HG03432 (cell line): ENCODE data around the gene CACNA1C.
"Not testable (repeated sequence)": the region's sequence is repeated elsewhere in the genome, so short reads cannot be mapped to it uniquely, and the experiment has no call there.

Experiments used
- ATAC-seq: cut with Tn5 transposase; IDR thresholded peaks from one replicate; pipeline ENCODE4 v1.9.1; 2021; ENCODE audit warnings: mild to moderate bottlenecking, moderate library complexity; ENCODE audit not compliant: unreplicated experiment

The CACNA1C gene

DNA sequence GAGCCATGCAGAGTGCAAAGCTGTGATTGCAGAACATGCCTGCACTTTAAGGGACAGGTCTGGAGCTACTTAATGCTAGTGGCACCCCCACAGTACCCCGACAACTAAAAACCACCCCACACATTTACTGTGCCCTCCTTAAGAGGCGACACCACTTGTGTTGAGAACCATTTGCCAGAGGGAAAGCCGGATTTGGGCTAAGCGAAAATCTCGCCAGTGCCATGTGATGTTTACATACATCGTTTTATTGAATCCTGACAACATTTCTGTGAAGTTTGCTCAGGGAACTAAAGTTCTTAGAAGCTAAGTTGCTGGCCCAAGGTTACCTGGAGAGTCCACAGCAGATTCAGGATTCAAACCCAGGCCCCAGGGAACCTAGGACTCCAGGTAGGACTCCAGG is 623.0 kb downstream of the CACNA1C start:
- ATAC-seq = no peak

DNA sequence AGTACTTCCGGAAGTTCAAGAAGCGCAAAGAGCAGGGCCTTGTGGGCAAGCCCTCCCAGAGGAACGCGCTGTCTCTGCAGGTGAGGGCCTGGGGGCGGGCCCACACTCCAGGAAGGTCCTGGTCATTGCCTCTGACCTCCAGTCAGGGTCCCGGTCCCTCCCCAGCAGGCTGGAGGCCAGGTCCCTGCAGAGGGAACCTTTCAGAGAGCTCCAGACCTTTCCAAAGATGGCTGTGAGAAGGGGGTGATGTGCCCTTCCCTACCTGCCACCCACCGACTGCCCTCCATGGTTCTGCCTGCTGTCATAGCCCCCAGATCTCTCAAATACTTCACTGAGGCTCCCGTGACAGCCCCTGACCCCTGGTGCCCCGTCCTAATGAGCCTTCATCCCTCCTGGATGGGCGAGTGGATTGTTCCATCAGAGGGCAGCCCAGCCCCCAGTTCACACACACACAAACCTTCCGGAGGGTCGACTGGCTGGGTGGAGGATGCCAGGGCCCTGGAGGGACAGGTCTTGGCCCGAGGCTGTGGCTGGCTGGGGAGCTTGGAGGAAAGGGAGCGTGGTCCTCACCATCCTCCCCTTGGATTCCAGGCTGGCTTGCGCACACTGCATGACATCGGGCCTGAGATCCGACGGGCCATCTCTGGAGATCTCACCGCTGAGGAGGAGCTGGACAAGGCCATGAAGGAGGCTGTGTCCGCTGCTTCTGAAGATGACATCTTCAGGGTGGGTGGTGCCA is 624.5 kb downstream of the CACNA1C start:
- ATAC-seq = no peak

DNA sequence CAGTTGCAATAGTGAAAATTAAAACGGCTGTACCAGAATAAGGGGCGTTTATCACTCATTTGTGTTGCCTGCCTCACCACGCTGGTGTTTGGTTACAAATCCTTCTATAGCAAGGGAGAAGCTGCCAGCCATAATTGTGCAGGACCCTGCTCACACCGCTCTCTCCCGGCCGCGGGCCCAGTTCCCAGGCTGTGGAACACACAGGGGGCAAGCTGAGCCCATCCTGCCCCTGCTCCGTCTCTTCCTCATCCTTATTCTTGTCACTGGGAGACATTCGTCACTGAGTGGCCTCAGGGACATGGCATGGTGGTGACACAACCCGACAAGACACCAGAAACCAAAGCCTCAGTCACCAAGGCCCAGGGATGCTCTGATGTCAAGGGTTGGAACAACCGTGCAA is 625.6 kb downstream of the CACNA1C start:
- no peak for ATAC-seq

- ATAC-seq = no peak
Observed at GRCh38 chr12:2679068-2679815, 626.5 kb downstream of the CACNA1C start.

DNA sequence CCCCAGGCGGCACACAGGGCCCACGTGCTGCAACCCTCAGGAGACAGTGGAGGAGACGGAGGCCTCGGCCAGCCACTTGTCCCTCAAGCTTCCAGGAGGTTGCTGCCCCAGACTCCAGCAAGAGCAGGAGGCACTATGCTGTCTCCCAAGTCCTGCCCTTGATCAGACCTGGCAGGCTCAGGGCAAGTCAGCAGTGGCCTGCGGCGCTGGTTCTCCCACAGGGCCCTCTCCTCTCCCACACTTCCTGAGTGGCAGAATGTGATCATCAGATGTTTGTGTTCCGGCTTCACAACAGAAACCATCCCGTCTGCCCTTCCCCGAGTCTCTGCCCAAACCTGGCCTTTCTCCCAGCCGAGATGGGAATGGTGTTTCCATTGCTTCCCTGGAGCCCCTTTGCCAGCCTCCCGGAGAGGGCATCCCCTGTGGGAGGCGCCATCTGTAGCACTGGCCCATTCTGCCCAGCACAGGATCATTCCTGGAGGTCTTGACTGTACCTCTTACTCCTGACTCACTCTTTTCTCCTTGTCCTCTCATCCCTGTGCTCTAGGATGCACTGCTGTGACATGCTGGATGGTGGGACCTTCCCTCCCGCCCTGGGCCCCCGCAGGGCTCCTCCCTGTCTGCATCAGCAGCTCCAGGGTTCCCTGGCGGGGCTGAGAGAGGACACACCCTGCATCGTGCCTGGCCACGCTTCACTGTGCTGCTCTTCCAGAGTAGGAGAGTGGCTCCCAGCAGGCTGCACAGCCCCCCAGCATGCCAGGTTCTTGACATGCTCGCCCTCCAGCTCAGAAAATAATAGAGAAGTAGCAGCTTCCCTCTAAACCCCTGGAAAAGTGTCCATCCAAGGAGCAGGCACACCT is 627.3 kb downstream of the CACNA1C start:
- no peak for ATAC-seq

DNA sequence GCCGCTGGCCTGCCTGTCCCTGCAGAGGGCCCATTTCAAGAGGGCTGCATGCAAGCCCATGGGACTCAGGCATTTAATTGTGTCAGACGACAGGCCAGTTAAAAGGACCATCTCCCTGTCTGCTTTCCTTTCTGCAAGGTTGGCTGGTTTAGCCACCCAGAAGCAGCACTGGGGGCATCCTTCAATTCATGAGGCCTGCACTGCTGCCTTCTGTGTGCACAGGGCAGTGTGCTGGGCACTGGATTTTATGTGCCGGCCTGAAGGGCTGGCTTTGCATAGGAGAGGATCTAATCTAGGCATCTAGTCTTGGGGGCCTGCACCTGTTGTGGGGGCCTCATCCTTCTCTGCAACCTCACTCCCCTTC is 627.9 kb downstream of the CACNA1C start:
- no peak for ATAC-seq

DNA sequence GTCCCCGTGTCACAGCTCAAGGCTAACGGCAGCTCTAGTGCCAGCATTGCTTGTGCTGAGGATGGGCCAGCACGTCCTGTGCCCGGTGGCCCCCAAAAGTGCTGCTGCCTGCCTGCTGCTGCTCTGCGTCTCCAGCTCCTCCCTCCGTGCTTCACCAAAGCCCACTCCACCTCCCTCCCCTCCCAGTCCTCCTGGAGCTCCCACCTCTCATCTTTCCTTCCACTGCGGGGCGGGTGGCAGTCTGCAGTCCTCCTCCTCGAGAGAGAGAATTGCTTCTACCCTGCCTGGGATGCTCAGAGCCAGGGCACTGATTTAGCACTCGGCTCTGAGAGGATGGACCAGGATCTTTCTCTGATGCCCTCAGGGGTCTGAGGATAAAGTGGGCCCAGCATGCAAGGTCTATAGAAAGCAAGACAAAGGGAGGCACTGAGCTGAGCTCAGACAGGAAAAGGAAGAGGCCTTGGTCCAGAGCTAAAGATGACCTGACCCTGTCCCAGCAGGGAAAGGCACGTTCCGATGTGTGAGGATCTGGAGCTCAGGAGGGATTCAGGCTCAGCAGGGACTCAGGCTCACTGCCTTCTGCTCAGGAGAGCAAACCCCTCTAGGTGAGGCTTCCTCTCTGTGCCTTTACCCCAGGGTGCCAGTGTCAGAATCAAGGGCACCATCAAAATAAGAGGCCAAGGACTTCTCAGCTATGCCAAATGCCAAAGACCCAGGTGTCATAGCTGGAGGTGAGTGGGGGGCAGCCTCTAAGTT is 628.8 kb downstream of the CACNA1C start:
- no peak for ATAC-seq

DNA sequence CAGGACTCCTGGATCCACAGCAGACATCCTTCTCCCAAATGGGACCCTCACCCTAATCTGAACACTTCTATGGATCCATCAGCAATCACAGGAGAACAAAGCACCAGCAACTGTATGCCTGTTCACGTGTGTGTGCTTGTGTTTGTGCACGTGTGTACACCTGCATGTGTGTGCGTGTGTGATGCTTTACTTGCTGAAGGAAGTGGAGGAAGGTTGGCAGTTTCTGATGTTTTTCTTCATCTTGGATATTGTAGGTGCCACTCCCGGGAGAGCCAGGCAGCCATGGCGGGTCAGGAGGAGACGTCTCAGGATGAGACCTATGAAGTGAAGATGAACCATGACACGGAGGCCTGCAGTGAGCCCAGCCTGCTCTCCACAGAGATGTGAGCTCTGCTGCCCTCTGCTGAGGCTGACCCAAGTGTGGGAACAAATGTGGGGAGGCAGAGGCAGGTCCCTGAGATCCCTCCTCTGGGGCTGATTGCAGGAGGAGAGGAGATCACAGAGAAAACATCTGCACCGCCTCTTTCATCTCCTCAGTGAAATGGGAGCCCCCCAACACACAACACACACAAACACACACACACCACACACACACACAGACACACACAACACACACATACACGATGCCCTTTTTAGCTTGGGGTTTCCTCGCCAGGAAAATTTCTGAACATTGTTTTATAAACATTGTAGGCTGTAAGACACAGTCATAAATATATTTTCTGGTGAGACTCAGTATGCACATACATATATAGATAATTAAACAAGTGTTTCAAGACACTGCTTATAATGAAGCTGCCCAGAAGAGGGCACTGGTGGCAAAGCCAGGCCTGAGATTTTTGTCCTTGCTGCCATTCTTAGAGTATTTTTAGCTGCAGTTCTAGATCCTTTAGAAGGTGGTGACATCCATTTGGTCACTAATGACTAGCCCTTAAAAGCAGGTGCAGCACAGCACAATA is 629.8 kb downstream of the CACNA1C start:
- ATAC-seq = no peak

DNA sequence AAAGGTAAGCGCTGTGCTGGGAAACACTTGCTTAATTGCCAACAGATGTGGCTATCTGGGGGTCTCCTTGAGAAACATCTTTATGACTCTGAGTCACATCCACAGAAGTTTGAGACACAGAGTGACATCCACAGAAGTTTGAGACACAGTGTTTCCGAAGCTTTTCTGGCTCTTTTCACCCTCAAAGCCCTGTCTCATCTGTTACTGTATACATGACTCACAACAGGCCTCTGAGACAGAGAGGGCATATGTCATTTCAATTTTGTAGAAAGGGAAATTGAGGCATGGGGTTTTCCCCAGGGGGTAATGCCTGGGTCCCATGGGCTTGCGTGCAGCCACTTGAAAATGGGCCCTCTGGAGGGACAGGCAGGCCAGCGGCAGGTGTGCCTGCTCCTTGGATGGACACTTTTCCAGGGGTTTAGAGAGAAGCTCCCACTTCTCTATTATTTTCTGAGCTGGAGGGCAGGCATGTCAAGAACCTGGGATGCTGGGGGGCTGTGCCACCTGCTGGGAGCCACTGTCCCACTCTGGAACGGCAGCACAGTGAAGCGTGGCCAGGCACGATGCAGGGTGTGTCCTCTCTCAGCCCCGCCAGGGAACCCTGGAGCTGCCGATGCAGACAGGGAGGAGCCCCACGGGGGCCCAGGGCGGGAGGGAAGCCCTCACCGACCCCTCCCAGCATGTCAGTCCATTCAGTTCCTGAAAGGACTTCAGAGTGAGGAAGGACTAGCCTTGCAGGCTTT is 630.7 kb downstream of the CACNA1C start:
- no peak for ATAC-seq

DNA sequence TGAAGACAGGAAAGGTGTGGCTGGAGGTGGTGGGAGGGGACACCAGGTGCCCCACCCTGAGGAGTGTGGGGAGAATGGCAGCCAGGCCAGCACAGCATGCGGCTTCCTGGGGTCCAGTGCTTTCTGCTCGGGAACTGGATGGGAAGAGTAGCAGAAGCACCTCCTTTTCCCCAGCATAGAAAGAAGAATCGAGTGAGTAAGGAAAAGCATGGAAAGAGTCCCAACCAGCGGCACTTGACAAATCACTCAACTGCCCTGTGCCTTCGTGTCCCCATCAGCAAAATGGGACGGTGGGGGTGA is 631.2 kb downstream of the CACNA1C start:
- not testable (repeated sequence) for ATAC-seq

- not testable (repeated sequence) for ATAC-seq
Observed at GRCh38 chr12:2685620-2686279, 633.0 kb downstream of the CACNA1C start.

GRCh38 chr12:2686280-2686646 is 633.5 kb downstream of the CACNA1C start:
- ATAC-seq = no peak

GRCh38 chr12:2687058-2687457 is 634.3 kb downstream of the CACNA1C start:
- no peak for ATAC-seq

DNA sequence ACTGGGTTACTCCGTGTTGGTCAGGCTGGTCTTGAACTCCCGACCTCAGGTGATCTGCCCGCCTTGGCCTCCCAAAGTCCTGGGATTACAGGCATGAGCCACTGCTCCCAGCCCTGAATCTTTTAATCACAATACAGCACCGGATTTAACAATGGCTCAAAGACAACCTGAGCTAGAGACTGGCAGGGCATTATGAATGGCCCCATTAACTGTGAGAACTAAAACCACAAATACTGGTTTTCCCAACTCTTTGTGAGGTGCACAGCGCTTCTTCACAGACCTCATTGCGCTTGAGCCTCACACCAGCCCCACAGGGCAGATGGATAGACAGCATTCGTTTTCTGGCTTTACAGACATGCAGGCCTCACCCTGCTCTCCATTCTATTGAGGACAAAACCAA is 634.9 kb downstream of the CACNA1C start:
- no peak for ATAC-seq

GRCh38 chr12:2688381-2688931 is 635.7 kb downstream of the CACNA1C start:
- no peak for ATAC-seq

DNA sequence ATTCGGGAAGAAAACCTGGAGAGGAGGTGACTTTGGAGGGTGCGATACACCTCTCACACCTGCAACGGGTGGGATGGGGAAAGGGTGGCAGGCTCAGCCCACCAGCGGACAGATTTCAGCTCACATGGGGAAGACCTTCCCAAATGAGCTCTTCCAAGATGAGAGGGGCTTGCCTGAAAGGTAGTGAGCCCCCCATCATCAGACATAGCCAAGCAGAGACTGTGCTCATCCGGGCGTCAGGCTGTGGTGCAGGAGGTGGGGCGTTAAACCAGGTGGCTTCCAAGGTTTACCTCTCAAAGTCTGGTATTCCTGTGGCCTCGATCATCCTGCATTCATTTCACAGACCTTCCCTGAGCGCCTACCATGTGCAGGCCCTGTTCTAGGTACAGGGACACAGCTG is 636.6 kb downstream of the CACNA1C start:
- ATAC-seq = no peak

DNA sequence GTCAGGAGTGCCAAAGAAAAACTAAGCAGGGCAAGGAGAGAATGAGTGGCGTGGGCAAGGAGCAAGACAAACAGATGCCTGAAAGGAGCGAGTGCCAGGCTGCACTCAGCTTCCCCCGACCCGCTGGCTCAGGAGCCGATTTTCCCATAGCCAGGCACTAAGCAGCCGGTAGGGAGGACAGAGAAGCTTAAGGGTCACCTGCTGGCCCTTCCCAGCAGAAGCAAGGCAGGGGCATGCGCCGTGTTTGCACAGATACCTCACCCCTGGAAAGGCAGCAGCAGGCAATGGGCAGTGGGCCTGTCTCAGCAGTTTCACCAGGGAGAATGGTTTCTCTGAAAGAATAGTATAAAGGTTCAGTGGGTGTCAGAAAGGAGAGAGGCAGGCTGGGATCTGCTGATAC is 637.1 kb downstream of the CACNA1C start:
- no peak for ATAC-seq

- no peak for ATAC-seq
Observed at GRCh38 chr12:2690348-2691005, 637.7 kb downstream of the CACNA1C start.
